ENCODE data around the gene TNFAIP1. TPM values are rescaled to one million over a fixed set of nuclear protein-coding genes. Genes with fewer than 3 reads are reported as not detected.
A peak's percentile ranks its signal among the peaks of the same experiment; 100 is the strongest.

Gene TNFAIP1
- total RNA-seq, 4 donors from 2014 or later: 25.6 to 137 (median 49.4) TPM

DNA sequence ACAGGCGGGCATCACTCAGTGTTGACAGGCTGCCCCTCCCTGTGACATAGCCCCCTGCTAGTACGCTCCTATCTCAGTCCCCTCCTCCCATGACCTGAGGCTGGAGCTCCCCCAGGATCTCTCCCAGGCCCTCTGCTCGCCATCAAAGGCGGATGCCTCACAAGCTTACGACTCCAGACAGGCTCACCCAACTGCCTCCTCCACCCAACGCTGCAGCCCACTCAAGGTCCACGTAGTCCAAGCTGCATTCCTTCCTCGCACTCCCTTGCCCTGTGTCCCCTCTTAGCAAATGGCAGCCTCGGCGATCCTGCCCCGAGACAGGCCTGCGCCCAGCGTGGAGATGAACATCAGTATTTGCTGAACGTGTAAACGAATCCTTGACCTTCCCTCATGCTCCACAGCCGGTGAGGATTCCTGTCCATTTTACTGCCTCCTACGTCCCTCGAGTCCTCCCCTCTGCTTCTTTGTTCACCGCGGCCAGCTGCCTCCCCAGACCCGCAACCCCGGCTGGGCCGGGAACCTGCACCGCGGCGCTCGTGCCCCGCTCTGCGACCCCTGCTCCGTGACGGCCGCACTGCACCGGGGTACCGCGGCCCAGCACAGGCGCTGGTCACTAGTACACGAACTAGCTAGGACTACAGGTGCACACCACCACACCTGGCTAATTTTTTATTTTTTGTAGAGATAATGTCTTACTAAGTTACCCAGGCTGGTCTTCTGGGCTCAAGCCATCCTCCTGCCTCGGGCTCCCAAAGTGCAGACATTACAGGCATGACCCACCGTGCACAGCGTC is 17.4 kb upstream of the TNFAIP1 start:
- WGBS, 2 donors (ENCODE audit: low coverage in 1 of 2): 16% methylated on average over 36 of the region's 40 CpGs; no CpG with 5 or more reads in 1 of the 2 donors
- peaks cover 7 to 23% (median 19%) of the 10 kb centered on the region in 4 donors for H3K4me1 ChIP-seq
- in situ Hi-C loops (cut with MboI; ENCODE audit: low pct_ligation_motif_present in 1 of 4, low pct_unique_long_range_greater_than_20kb in 1 of 4, low sequenced_read_pairs in 3 of 4): no loop called here

DNA sequence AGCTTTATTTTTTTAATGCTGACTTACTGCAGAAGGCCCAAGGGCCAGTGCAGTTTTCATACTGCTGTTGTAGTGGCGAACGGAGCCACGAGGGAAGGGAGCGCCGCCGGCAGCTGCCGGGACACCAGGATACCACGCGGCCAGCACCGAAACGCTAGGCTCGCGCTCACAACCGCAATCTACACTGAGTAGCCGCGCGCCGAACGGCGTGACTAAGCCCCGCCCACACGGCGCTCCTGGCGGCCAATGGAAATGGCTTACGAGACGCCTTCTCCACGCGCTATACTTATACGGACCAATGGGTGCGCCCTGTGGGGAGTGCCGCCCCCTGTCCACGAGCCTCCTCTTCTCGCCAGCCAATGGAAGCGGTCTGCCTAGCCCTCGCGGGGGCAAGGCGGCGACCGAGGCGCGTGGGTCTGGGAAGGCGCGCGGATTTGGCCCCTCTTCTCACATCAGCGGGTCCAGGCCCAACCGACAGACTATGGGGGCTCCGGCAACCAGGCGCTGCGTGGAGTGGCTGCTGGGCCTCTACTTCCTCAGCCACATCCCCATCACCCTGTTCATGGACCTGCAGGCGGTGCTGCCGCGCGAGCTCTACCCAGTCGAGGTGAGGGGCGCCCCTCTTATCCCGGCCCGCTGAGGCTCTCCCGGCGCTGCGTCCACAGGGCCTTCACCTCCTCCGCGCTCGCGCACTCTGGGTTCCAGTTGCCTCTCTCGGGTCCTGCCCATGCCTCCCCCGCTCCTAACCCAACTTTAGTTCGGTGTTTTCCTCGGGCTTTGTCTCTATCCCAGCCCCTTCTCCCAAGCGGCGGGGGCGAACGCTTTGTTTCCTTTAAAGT is 16.6 kb upstream of the TNFAIP1 start, which contains the start of gene TMEM97:
TSS of gene TMEM97 (plus strand) at position 442 of the 839 bp plus-strand sequence. CDS start at position 482, 40 bp downstream.
- Histone ChIP-seq H3K4me3 (peak within 1 kb of the TSS; percentile 50 to 64 (median 56)), H3K27me3 (no peaks in the 10 kb centered on the region), H3K9me3 (no peaks in the 10 kb centered on the region), H3K27ac (peak within 1 kb of the TSS; percentile 69 to 82 (median 80)), H3K36me3 (no peaks in the 10 kb centered on the region), H3K4me1 (peaks cover 7 to 23% (median 19%) of the 10 kb centered on the region in 4 donors)
- in situ Hi-C loops (cut with MboI; ENCODE audit: low pct_ligation_motif_present in 1 of 4, low pct_unique_long_range_greater_than_20kb in 1 of 4, low sequenced_read_pairs in 3 of 4): no loop called here
- intact Hi-C loops (cut with DNase I; ENCODE audit: low total_unique reads): no loop called here
- DNase-seq: peak; percentile 96
- 0% methylated on average over 5 to 44 of the region's 72 CpGs for WGBS, 2 donors (ENCODE audit: low coverage in 1 of 2)
- TF ChIP-seq EP300 (IDR thresholded peaks at IDR 0.05; ENCODE audit: low read depth): no peak
- peak; percentile 13 for TF ChIP-seq POLR2A (IDR thresholded peaks at IDR 0.05)
- TF ChIP-seq, protein P1, sequence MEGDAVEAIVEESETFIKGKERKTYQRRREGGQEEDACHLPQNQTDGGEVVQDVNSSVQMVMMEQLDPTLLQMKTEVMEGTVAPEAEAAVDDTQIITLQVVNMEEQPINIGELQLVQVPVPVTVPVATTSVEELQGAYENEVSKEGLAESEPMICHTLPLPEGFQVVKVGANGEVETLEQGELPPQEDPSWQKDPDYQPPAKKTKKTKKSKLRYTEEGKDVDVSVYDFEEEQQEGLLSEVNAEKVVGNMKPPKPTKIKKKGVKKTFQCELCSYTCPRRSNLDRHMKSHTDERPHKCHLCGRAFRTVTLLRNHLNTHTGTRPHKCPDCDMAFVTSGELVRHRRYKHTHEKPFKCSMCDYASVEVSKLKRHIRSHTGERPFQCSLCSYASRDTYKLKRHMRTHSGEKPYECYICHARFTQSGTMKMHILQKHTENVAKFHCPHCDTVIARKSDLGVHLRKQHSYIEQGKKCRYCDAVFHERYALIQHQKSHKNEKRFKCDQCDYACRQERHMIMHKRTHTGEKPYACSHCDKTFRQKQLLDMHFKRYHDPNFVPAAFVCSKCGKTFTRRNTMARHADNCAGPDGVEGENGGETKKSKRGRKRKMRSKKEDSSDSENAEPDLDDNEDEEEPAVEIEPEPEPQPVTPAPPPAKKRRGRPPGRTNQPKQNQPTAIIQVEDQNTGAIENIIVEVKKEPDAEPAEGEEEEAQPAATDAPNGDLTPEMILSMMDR (IDR thresholded peaks at IDR 0.05): peak in 2 of 5 experiments; percentile 8 to 9
- peak; percentile 37 to 53 (median 48) for TF ChIP-seq POLR2AphosphoS5 (IDR thresholded peaks at IDR 0.05)

More for the DNA sequence above, 17.4 kb upstream of the TNFAIP1 start:
- Histone ChIP-seq H3K27me3 (no peaks in the 10 kb centered on the region), H3K9me3 (no peaks in the 10 kb centered on the region), H3K36me3 (no peaks in the 10 kb centered on the region), H3K27ac (peak overlapping the region; percentile 31 to 82 (median 80)), H3K4me3 (peak overlapping the region; percentile 19 to 64 (median 56))
- intact Hi-C loops (cut with DNase I; ENCODE audit: low total_unique reads): no loop called here
- DNase-seq: no peak
- TF ChIP-seq, protein P1 (IDR thresholded peaks at IDR 0.05): no peak
- TF ChIP-seq POLR2AphosphoS5 (IDR thresholded peaks at IDR 0.05) (no peak), EP300 (IDR thresholded peaks at IDR 0.05; ENCODE audit: low read depth) (no peak), POLR2A (IDR thresholded peaks at IDR 0.05) (no peak)

DNA sequence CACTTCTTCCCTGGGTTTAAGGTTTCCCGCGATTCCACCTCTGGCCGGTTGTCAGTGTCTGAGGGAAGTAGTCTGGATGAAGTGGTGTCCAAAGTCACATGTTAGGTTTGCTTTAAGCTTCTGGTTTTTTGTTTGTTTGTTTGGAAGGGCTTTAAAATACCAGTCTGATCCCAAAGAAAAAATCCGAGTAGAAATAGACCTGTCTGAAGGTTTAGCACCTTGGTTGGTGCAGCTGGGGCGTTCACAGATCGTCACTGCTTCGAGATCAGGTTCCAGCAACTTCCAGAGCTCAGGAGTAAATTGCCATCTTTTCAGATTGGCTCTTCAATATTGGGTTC is 16.0 kb upstream of the TNFAIP1 start:
- DNase-seq: no peak
- intact Hi-C loops (cut with DNase I; ENCODE audit: low total_unique reads) (no loop called here), in situ Hi-C loops (cut with MboI; ENCODE audit: low pct_ligation_motif_present in 1 of 4, low pct_unique_long_range_greater_than_20kb in 1 of 4, low sequenced_read_pairs in 3 of 4) (no loop called here)
- Histone ChIP-seq H3K36me3 (no peaks in the 10 kb centered on the region), H3K4me3 (peak overlapping the region; percentile 50 to 64 (median 56)), H3K27ac (peak overlapping the region; percentile 69 to 82 (median 80)), H3K9me3 (no peaks in the 10 kb centered on the region), H3K4me1 (peaks cover 7 to 28% (median 19%) of the 10 kb centered on the region in 4 donors), H3K27me3 (no peaks in the 10 kb centered on the region)
- 3 to 4% methylated on average over 5 to 7 of the region's 7 CpGs for WGBS, 2 donors (ENCODE audit: low coverage in 1 of 2)
- TF ChIP-seq, protein P1 (IDR thresholded peaks at IDR 0.05): no peak
- TF ChIP-seq POLR2A (IDR thresholded peaks at IDR 0.05) (no peak), EP300 (IDR thresholded peaks at IDR 0.05; ENCODE audit: low read depth) (no peak)
